HG02885 (cell line): ENCODE data around the gene LOXL1.
"Not testable (repeated sequence)": the region's sequence is repeated elsewhere in the genome, so short reads cannot be mapped to it uniquely, and the experiment has no call there.

Experiments used
- ATAC-seq: cut with Tn5 transposase; IDR thresholded peaks from one replicate; pipeline ENCODE4 v1.9.1; 2021; ENCODE audit warnings: mild to moderate bottlenecking; ENCODE audit not compliant: unreplicated experiment, poor library complexity

The LOXL1 gene

DNA sequence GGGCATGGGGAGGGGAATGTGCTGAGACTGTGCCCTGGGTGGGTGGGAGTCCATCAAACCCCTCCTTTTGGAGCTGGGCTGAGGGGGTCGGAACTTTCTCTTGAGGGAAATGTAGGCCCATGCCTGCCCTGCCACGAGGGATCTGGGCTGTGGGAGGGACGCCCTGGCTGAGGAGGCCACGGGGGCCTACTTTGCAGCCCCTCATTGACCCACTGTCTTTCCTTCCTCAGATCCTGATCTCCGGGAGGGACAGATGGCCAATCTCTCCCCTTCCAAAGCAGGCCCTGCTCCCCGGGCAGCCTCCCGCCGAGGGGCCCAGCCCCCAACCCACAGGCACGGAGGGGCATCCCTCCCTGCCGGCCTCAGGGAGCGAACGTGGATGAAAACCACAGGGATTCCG, 25.3 kb downstream of the LOXL1 start:
- ATAC-seq, result no peak

DNA sequence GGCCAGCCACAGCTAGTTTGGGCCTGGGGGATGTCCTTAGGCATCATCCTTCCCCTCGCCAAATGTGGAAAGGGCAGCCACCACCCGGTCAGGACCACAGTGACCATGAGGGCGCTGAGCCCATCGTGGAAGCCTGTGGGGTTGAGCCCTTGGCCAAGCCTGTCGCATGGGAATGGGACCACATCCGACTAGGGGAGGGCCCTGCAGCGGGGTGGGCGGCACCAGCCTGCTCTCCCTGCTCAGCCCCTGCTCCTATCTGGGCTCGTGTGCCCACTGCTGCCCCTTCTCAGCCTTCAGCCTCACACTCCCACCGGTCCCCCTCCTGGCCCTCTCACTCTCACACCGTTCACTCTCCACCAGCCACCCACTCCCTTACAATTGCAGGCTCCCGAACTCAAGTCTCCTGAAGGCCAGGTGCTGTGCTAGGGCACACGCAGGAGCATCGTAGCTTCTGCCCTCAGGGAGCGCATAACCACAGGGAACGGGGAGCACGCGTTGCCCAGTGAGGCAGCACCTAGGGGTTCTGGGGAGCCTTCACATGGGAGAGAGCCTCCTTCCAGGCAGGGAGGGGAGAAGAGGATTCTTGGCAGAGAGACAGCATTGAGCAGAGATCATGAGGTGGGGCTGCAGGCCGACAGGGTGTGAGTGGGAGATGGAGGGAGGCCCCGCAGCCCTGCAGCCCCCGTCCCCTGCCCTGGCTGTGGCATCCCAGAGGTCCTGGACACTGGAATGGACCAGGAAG, 26.1 kb downstream of the LOXL1 start:
- ATAC-seq, result no peak

DNA sequence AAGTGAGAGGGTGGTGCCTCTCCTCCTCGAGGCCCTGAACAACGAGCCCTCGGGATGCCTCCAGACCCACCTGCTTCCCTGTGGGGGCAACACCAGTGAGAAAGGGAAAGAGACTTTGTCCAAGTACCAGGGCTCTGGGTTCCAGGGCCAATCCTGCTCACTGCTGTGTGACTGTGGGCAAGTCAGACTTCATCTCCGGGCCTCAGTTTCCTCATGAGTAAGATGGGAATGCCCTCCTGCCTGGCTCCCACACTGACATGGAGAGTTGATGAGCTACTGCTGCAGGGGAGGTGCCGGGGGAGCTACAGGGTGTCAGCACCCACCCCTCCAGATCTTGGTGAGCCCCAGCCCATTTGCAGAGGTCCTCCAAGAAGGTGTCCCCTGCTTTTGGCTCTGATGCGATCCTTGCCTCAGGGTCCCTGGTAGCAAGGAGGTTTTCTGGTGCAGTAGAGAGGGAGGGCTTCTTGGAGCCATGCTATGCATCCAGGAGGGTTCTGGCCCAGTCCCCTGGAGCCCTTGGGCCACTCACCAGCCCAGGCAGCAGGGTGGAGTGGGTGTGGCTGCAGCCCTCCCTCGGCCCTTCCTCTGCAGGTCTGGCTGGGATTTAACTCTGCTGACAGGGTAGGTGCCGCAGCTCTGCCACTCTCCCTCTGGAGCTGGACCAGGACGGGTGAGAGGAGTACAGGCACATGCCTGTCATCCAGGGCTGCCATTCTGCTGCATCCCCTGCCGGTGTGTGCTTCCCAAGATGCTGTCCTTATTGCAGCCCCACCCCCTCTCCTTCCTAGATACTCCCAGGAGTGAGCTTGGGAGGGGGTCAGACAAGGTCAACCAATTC, 26.9 kb downstream of the LOXL1 start:
- no peak for ATAC-seq

DNA sequence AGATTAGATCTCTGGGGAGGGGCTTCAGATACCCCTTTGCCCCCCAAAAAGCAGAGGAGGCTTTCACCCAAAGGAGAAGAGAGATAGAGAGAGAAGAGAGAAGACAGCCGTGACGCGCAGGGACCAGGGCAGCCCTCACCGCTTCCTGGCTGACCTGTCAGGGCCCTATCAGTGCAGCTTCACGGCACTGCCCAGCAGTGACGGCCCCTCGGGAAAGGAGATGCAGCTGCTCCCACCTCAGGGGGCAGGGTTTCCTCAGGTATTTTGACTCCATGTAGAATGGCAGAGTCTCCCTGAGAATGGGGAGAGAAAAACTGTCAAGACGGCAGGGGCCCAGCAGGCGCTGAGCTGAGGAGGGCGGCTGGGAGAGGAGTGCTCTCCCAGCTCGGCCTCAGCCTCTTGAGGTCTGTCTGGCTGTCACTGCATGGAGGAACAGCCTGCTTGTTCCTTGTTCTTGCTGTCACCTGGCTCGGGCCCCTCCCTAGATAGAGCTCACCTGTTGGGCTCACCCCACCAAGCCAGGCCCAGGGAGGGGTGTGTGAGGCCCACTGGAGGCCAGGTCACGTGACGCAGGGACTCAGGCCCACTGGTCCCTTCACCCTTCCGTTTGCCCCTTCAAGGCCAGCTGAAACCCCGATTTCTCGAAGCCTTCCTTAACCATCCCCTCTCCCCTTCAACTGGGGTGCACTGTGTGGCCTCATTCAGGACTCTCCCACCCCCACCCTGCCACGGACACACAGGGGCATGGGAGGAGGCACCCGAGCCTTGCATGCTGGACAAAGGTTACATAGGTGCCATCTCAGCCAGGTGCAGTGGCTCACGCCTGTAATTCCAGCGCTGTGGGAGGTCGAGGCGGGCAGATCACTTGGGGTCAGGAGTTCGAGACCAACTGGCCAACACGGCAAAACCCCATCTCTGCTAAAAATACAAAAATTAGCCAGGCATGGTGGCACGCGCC, 28.2 kb downstream of the LOXL1 start:
- no peak for ATAC-seq

DNA sequence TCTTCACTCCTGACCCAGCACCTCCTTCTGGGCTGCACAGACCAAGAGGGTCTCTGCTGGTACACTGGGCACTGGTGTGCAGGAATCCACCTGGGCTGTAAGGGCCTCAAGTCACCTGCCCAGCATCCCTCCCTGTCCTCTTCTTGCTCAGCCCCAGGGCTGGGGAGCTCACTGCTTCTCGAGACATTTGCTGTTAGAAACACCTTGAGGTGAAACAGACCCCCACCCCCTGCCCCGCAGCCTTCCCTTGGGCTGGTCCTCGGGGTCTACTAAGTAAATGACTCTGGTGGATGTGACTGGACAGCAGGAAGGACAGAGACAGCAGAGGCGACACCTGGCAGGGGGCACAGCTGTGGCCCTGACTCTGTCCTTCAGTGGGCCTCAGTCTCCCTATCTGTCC, 29.1 kb downstream of the LOXL1 start:
- no peak for ATAC-seq

DNA sequence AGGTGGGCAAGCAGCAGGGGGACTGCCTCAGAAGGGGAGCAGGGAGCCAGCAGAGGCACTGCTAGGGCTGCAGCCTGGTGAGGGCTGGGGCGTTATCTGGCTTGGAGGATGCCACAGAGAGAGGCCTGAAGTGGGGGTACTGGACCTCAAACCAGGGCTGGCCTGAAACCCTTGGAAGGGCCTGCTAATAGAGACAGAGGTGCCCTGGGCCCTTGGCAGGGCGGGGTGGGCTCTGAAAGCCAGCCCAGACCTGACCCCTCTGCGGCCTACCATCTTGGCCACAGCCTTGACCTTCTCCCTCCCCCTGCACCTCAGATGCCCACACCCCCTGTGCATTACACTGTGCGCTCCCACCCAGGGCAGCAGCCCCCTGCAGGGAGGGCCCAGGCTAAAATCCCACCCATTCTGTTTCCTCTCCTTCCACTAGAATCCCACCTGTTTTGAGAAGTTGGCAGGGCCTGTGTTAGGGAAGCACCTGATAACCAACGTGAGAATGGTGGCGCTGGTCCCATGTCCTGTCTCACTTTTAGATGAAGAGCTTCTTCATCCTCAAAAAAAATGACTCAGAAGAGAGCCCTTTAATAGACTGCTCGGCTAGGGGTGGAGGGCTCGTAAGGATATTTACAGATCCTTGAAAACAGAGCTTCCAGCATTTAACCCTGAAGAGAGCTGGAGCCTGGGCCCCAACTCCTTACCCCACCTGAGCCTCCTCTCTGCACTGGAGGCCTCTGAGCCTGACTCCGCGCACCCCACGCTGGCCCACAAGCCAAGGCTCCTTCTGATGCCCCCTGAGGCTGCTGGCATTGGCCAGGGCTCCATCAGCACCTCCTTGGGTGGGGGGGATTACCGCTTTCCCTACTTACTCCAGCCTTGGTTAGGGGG, 29.8 kb downstream of the LOXL1 start:
- ATAC-seq, result no peak

DNA sequence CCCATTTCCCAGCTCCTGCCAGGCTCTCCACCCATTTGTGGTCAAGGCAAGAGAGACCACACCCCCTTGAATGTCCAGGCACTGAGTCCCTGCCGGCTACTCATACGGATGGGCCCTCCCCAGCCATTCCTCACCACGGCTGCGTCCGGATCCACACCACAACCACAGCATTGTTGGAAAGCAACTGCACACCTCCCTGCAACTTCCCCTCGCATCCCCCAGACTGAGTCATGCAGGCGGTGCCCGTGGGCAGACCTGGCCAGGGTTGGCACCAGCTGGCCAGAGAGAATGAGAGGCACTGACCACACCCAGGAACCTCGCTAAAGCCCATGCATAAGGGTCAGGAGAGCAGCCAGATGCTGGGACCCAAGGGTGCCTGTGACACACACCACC, 30.5 kb downstream of the LOXL1 start:
- ATAC-seq, result no peak

DNA sequence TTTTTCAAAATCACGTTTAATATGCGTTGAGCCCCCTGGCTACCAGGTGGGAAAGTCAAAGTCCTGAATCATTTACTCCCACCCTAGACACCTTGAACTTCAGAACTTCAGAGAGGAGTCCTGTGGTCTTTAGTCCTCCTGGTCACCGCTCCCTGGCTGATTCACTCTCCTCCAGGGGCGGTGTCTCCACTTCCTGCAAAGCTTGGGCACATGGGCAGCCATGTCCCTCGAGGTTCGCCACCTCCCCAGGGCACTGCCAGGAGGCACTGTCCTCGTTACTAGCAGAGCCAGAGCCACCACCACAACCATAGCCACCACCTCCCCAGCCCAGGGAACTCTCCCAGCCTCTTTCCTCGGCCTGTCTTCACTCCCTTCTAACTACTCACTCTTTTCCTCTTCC, 31.0 kb downstream of the LOXL1 start:
- no peak for ATAC-seq

DNA sequence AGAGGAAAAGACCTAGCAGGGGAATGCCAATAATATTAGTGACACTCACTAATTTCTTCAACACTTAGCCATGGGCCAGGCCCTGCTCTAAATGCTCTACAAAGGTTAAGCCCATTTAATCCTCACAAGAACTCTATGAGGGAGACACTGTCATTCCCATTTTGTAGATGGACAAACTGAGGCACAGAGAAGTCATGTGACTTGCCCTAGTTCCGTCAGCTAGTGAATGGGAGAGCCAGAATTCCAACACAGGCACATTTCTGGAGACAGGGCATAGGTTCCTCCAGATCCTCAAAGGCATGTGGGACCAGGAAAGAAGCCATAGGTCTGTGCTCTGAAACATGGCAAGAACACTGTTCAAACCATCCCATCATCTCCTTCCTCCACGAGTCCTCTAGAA, 31.5 kb downstream of the LOXL1 start:
- no peak for ATAC-seq

DNA sequence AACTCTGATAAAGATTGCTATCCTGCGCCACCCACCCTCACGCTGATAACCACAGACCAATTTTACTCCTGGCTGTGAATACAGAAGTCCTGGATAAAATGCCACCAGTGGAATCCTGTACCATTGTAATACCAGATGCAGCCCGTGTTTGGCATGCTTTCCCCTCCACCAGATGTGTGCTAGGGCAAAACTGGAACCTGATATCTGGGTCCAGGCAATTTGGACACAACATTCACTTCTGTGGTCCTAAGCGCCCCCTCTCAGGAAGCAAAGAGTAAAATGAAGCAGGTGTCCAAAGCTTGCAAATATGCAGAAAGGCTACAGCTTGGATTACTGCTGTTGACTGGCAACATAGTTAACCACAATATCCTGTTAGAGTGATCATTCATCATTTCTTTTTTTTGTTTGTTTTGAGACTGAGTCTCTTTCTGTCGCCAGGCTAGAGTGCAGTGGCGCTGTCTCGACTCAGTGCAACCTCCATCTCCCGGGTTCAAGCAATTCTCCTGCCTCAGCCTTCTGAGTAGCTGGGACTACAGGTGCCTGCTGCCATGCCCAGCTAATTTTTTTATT, 32.8 kb downstream of the LOXL1 start:
- no peak for ATAC-seq

DNA sequence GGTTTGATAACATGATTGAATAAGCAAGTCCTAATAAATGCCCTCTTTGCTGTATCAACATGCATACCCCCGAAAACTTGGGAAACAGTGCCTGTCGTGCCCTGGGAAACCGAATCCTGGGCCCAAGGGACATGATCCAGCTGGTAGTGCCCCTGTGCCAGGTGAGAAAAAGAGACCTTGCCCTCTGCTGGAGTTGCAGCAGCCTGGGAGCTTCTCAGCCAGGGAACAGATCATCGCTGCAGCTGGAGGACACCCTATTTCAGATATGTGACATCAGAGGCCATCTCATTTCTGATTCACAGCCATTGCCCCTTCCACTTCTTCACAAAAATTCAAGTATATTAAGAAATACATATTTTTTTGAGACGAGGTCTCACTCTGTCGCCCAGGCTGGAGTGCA, 33.5 kb downstream of the LOXL1 start:
- no peak for ATAC-seq

DNA sequence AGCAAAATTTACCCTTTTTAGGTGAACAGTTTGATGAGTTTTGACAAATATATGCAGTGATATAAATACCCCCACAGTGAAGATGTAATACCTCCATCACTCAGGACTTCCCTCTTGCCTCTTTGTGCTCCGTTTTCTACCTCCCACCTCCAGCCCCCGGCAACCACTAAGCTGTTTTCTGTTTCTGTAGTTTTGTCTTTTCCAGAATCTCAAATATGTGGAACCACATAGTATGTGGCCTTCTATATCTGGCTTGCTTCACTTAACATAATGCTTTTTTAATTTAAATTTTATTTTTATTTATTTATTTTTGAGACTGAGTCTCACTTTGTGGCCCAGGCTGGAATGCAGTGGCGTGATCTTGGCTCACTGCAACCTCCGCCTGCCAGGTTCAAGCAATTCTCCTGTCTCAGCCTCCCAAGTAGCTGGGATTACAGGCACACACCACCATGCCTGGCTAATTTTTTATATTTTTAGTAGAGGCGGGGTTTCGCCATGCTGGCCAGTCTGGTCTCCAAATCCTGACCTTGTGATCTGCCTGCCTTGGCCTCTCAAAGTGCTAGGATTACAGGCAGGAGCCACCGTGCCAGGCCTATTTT, 34.3 kb downstream of the LOXL1 start:
- ATAC-seq, result not testable (repeated sequence)

DNA sequence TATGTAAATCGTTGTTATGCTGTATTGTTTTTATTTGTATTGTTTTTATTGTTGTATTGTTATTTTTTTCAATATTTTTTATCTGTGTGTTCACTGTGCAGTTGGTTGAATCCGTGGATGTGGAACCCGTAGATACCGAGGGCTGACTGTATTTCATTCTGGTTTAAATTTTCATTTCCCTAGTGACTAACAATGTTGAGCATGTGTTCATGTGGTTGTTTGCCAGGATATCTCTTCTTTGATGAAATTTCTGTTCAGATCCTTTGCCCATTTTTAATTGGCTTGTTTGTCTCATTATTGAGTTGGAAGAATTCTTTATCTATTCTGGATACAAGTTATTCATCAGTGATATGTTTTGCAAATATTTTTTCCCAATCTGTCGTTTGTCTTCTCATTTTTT, 36.2 kb downstream of the LOXL1 start:
- no peak for ATAC-seq

DNA sequence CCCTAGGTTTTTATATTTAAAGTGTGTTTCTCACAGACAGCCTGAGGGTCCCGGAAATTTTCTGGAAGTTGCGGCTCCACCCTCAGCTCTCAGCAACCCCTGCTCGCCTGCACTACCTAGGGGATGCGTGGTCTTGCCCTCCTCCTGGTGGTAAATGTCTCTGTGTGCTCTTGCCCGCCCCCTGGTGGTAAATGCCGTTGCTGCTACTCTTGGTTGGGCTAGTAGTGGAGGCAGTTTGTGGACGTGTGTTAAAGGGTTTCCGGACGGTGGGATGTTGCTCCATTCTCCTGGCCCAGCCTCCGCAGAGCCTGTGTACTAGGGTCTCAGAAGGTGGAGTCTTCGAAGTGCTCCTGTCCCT, 38.5 kb downstream of the LOXL1 start:
- peak; percentile 68 for ATAC-seq

DNA sequence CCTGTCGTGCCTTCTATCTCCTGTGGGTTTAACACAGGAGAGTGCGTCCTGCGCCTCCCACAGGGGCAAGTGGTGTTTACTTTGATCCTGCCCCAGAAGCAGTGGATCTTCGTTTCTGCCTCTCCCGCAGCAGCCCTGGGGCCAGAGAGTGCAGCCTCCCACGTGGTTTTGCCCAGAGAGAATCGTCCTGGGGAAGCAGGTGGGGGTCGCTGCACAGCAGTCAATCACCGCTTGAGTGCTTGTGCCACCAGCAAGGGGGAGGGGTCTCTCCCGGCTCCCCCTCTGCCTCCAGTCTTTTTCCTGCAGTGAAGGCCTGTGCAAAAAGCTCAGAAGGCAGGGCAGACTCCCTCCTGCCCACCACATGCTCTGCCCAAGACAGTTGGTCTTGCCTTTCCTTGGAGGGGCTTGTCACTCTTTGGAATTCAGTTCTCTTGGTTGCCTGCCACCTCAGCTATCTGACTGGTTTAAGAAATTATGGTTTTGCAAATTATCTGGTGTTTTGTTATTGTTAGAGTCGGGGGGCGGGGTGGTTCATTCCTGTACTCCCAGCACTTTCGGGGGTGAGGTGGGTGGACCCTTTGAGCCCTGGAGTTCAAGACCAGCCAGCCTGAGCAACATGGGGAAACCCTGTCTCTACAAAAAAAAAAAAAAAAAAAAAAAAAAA, 39.0 kb downstream of the LOXL1 start:
- ATAC-seq, result peak; percentile 23

DNA sequence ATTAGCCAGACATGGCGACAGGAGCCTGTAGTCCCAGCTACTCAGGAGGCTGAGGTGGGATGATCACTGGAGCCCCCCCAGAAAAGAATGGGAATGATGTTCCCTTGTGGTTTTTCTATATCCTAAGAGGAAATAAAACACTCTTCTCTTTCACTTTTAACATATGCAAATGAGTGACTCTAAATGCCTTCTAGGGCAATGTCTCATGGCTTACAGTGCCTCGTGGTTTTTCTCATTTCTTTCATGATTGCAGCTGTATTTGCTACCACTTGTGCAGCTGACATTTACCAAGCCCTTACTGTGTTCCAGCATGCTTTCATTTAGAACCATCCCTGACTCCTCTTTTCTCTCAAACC, 39.5 kb downstream of the LOXL1 start:
- ATAC-seq, result peak; percentile 61

DNA sequence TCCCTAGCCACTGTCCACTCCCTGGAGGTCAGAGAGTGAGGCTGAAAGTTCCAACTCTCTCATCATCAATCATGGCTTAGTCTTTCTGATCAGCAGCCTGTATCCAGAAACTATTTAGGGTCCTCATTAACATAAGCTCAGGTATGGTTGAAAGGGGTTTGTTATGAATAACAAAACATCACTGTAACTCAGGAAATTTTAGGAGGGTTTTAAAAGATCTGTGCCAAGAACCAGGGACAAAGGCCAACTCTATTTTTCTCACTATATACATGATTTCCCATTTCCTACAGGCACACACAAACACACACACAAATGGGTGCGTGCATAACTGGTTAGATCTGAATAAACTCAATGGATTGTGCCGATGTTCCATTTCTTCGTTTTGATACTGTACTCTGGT, 42.2 kb downstream of the LOXL1 start:
- ATAC-seq, result no peak

DNA sequence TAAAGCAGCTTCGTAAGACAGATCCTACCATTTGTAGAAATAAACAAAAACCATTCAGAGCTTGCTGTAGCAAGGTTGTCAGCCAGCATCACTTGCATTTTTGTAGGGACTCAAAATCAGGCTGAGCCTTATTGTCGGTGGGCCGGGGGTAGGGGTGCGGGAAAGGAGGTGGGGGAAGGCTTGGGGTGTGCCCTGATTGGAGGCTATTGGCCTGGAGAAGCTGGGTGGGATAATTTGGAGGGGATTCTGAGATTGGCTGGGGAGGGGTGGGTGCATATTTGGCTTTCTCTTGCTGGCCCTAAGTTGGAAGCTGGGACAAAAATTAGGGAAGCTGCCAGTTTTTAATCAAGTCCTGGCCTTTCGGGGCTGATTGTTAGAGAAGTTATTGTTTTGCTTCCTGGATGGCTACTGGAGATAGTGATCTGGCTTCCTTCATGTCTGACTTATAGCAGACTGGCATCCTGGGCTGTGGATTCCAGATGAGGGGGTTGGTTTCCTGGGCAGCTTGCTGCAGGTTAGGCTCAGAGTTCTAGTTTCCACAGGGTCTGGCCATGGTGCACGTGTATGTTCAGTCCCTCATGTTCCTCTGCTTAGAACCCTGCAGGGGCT, 43.0 kb downstream of the LOXL1 start:
- no peak for ATAC-seq
